HG03439 (cell line): ENCODE data around the gene KCP.

Experiments used
- ATAC-seq: cut with Tn5 transposase; IDR thresholded peaks from one replicate; pipeline ENCODE4 v1.9.1; 2021; ENCODE audit warnings: mild to moderate bottlenecking, moderate library complexity; ENCODE audit not compliant: unreplicated experiment

Gene KCP

DNA sequence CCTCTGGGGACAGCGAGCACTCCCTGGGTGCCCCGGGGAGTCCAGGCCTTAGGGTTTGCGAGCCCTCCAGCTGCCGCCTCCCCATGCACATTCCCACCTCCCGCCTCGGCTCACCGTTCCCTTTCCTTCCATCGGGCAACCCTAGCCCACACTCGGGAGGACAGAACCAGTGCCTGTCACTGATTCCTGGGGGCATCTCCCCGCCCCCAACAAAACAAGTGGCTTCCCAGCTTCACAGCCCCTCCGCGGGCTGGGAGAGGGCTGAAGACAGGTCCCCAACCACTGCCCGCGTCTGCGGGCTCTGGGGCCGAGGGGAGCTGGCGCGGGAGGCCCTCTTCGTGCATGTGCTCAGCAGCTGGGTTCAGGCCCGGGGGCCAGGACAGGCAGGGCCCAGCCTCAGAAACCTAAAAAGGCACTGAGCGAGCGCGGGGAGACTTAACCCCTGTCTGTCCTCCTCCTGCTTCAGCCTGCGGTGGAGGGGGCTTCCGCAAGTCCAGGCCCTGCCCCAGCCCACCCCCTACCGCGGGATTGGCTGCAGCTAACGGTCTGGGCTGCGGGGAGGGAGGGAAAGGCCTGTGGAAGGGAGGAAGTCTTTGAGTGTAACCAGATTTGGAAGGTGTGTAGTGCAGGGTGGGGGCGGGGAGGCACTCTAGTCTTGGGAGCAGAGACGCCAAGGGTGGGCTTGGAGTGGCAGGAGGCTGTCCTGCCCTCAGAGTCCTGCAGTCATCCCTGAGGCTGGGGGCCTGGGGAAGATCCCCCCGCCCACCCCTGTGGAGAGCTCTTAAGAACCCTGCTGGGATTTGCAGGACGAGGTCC lies 79.1 kb downstream of the KCP start:
- no peak for ATAC-seq

DNA sequence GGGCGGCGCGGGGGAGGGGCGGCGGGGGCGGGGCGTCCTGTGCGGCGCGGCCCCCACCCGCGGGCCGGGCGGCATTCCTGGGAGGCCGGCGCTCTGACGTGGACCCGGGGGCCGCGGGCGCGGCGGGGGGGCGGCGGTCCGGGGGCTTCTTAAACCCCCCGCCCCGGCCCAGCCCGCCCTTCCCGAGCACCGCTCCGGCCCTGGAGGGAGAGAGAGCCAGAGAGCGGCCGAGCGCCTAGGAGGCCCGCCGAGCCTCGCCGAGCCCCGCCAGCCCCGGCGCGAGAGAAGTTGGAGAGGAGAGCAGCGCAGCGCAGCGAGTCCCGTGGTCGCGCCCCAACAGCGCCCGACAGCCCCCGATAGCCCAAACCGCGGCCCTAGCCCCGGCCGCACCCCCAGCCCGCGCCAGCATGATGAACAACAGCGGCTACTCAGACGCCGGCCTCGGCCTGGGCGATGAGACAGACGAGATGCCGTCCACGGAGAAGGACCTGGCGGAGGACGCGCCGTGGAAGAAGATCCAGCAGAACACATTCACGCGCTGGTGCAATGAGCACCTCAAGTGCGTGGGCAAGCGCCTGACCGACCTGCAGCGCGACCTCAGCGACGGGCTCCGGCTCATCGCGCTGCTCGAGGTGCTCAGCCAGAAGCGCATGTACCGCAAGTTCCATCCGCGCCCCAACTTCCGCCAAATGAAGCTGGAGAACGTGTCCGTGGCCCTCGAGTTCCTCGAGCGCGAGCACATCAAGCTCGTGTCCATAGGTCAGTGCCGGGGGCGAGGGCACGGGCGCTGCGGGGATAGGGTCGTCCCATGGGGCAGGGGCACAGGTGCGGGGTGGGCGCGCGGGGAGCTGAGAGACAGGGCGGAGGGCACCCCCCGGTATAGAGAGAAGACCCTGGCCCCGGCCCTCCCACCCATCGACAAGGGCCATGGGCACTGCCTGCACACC lies 80.0 kb downstream of the KCP start, which contains the start of gene FLNC:
TSS of gene FLNC (plus strand) at position 176 of the 947 bp plus-strand sequence. CDS start at position 408, 232 bp downstream.
- no peak for ATAC-seq

DNA sequence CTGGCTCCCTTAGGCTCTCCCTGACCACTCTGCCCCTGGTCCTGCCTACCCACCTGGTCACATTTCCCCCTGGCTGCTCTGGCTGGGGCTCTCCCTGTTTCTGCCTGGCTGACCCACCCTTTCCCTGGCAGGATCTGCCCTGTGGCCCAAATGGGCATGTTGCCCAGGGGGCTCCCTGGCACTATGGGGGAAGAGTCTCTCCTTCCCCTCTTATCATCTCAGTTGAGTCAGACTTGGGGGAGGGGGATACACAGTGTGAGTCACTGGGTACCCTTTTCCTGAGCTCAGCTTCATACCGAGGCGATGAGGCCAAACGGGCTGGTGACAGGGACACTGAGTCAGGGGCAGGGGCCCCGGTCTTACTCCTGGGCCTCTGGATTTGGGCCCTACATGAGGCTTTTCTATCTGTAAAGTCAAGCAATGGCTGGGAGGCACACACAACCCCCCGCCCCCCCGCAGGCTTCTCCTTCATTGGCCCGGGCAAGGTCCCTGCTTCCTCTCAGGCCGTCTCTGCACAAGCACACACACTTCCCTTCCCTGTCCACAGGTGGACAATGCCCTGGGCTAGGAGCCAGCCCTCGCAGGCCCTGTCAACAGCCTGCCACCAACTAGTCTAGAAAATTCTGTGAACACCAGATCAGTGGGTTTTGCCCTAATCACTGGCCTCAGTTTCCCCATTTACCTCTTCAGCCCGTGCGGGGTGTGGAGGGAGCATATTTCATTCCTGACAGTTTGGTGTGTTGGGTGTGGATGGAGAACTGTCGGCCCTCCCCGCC lies 80.9 kb downstream of the KCP start:
- ATAC-seq, result no peak

DNA sequence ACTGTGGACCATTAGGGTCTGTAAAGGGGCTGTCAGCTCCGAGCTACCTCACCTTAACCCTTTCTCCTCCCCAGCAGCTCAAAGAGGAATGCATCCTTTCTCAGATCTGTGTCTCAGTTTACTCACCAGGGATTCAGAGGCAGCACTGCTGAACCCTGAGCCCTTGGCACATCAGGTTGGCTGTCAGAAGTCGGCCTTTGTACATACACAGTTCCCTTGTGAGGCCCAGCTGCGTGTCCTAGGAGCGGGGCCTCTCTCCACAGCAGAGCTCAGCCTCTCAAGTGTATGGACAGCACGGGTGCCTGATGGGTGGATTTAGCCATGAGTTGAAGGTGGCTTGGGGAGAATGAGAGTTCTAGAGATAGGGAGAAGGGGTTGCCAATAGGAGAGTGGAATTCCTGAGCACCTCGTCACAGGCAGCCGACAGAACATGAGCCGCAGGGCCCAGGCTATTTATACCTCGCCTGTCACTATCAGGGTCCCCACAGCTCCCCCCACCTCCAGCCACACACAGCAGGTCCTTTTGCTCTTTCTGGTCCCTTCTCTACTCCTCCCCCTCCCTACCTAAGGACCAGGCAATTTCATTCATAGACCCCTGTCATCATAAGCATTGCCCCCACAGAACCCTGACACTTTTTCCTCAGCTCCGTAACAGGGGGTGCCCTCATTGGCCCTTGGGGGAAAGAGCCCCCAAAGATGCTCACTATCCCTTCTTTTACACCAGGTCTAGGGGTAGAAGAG lies 82.4 kb downstream of the KCP start:
- no peak for ATAC-seq

DNA sequence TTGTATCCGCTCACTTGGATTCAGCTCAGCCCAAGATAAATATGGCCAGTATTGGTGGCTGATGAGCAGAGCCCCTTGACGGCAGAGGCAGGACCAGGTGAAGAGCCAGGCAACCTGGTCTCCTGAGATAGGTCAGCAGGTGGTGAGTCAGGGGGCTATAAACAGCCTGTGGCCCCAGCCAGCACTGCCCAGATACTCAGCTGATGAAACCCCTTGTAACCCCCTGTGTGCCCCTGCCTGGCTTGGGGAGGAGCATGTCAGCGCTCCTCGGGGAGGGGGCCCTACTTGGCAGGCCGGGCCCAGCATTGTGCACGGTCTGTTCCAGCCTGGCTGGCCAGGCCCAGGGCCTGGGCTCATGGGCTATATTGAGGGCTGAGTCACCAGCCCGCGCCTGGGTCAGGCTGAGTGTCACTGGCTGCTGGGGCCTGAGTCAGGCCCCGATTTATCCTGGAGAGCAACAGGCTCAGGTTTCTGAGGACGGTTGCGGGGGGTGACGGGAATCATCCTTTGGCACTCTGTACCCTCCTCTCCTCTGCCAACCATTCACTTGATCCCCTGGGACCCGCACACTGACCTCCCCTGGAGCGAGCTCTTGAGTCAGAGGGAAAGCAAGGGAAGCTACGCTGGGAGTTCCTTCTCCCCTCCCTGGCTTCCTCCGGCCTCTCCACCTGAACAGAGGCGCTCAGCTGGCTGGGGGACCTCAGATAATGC lies 83.1 kb downstream of the KCP start:
- ATAC-seq, result no peak

DNA sequence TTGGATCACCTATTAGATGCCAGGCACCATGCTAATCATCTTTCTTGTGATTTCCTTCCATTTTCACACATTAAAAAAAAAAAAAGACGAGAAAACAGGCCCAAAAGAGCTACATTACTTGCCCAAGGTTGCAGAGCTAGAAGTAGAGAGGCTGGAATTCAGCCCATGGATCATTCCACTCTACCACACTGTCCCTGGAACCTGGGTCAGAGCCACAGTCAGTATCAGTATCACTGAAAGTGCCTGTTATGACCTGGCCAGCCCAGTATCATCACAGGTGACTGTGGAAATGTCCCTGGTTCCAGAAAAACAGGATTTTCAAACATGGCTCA lies 83.6 kb downstream of the KCP start:
- ATAC-seq, result no peak
